HL-60 (cell line): ENCODE measurements around the gene AGMAT.

Experiments
- CTCF ChIP-seq: IDR thresholded peaks from one replicate; pipeline ENCODE4 v1.5.1; 2011; ENCODE audit warnings: low read length, control low read depth, inconsistent platforms; ENCODE audit not compliant: insufficient read depth
- POLR2AphosphoS5 ChIP-seq: IDR thresholded peaks from 2 replicates; pipeline ENCODE4 v1.6.1; 2012; ENCODE audit warnings: low read depth
- REST ChIP-seq: IDR thresholded peaks from 2 replicates; pipeline ENCODE4 v1.6.1; 2012; ENCODE audit warnings: low read depth; ENCODE audit not compliant: insufficient replicate concordance

DNA sequence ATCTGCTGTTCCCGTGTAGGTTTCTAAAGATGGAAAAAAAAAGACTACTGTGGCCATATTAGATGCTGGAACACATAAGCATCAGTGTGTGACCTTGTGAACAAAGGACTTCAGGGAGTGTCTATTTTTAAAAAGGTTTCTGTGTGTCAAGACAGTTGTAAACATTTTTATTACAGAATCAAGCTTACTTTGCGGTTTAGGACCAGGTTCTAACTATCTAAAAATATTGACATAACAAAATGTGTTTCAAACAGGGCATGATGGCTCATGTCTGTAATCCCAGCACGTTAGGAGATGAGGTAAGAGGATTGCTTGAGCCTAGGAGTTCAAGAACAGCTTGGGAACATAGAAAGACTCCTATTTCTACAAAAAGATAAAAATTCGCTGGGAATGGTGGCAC is 25.3 kb upstream of the AGMAT start:
- no peak for TF ChIP-seq CTCF
- TF ChIP-seq POLR2AphosphoS5: no peak
- TF ChIP-seq REST: no peak
